Osteocyte (in vitro differentiated cells): Measurements from ENCODE around the gene PRR12. TPM values are rescaled to one million over a fixed set of nuclear protein-coding genes. Genes with fewer than 3 reads are reported as not detected.

ENCODE experiments used
- DNase-seq: peaks from one replicate; pipeline ENCODE4 v3.0.0; 2021; ENCODE audit warnings: mixed read lengths; ENCODE audit not compliant: unreplicated experiment; ENCODE audit errors: extremely low spot score
- H3K27ac Mint-ChIP-seq: one replicate; pipeline ENCODE4 v1.8.0; 2021; ENCODE audit warnings: mild to moderate bottlenecking, mixed read lengths; ENCODE audit not compliant: unreplicated experiment
- H3K27me3 Mint-ChIP-seq: one replicate; pipeline ENCODE4 v1.8.0; 2021; ENCODE audit warnings: mixed read lengths; ENCODE audit not compliant: unreplicated experiment
- H3K36me3 Mint-ChIP-seq: one replicate; pipeline ENCODE4 v1.8.0; 2021; ENCODE audit warnings: mixed read lengths; ENCODE audit not compliant: unreplicated experiment
- H3K4me1 Mint-ChIP-seq: one replicate; pipeline ENCODE4 v1.8.0; 2021; ENCODE audit warnings: mixed read lengths; ENCODE audit not compliant: unreplicated experiment
- H3K4me3 Mint-ChIP-seq: one replicate; pipeline ENCODE4 v1.8.0; 2021; ENCODE audit warnings: mild to moderate bottlenecking, moderate library complexity, mixed read lengths; ENCODE audit not compliant: unreplicated experiment
- H3K9me3 Mint-ChIP-seq: one replicate; pipeline ENCODE4 v1.8.0; 2021; ENCODE audit warnings: mixed read lengths; ENCODE audit not compliant: unreplicated experiment
- total RNA-seq: library from RNA; stranded (reverse); gene quantifications from 2 replicates; pipeline ENCODE4 v1.2.1, GENCODE V29; 2021
- TF ChIP-seq, protein P1 (sequence below): fragments of 200-600 bp; sonication (generic); IDR thresholded peaks from 2 replicates; pipeline ENCODE4 v1.5.0; 2021; ENCODE audit warnings: antibody characterized with exemption, mild to moderate bottlenecking, moderate library complexity

PRR12 gene
- total RNA-seq, 1 donor from 2014 or later, result 31.6 TPM

DNA sequence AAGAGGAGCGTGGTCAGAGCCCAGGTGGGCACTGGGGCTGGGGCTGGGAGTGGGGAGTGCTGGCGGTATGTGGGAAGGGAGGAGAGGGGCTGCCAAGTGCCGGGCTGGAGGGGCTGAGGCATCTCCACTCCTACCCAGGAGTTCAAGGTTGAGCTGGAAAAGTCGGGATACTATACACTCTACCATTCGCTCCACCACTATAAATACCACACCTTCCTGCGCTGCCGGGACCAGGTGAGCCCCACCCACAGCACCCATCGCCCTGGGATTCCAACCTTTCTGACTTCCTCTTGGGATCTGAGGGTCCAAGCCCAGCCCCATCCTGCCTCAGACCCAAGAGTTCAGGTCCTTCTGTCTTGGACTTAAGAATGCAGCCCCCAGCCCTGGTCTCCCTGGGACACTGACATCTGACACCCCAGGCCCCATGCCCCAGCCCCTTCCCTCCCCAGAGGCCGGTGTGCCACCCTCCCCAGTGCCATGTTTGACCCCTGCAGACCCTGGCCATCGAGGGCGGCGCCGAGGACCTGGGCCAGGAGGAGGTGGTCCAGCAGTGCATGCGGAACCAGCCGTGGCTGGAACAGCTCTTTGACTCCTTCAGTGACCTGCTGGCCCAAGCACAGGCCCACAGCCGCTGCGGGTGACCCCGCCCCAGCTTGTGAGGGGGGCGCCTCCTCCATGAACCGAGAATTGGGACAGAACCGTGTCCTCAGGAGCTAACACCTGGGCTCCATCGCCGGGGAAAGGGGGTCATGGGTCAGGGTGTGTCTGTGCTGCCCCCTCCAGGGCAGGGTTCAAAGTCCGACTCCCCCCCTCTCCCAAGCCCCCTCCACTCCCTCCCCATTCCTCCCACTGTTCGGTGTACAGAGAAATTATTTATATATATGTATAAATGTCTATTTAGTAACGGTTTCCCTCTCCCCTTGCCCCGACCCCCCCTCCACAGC, 34.3 kb downstream of the PRR12 start:
- Mint-ChIP-seq H3K4me3 (no peak overlapping the region), H3K27me3 (no peaks in the 10 kb centered on the region), H3K9me3 (no peaks in the 10 kb centered on the region), H3K4me1 (peaks cover 2% of the 10 kb centered on the region), H3K36me3 (peaks cover 13% of the 10 kb centered on the region), H3K27ac (no peak overlapping the region)
- no peak for DNase-seq
- TF ChIP-seq, protein P1, sequence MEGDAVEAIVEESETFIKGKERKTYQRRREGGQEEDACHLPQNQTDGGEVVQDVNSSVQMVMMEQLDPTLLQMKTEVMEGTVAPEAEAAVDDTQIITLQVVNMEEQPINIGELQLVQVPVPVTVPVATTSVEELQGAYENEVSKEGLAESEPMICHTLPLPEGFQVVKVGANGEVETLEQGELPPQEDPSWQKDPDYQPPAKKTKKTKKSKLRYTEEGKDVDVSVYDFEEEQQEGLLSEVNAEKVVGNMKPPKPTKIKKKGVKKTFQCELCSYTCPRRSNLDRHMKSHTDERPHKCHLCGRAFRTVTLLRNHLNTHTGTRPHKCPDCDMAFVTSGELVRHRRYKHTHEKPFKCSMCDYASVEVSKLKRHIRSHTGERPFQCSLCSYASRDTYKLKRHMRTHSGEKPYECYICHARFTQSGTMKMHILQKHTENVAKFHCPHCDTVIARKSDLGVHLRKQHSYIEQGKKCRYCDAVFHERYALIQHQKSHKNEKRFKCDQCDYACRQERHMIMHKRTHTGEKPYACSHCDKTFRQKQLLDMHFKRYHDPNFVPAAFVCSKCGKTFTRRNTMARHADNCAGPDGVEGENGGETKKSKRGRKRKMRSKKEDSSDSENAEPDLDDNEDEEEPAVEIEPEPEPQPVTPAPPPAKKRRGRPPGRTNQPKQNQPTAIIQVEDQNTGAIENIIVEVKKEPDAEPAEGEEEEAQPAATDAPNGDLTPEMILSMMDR, result no peak

DNA sequence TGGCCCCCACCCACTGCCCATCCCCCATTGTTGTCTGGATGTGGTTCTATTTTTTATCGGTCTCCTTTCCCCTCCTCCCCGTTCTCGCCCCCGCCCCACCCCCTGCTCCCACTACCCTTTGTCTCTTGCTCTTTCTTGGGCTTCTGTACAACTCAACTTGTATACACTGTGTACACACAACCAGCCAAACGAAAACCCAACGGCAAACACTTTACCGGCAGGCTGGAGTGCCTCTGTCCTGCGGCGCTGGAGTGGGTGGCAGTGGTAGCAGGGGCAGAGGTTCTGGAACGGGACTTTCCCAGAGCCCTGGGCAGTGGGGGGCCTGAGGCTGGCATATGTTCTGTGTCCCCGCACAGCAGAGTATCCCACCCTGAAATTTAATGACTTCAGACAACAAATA, 35.2 kb downstream of the PRR12 start:
- Mint-ChIP-seq H3K4me1 (peaks cover 10% of the 10 kb centered on the region), H3K4me3 (no peak overlapping the region), H3K27ac (no peak overlapping the region), H3K27me3 (no peaks in the 10 kb centered on the region), H3K9me3 (no peaks in the 10 kb centered on the region), H3K36me3 (peaks cover 13% of the 10 kb centered on the region)
- no peak for DNase-seq
- TF ChIP-seq, protein P1, result no peak

DNA sequence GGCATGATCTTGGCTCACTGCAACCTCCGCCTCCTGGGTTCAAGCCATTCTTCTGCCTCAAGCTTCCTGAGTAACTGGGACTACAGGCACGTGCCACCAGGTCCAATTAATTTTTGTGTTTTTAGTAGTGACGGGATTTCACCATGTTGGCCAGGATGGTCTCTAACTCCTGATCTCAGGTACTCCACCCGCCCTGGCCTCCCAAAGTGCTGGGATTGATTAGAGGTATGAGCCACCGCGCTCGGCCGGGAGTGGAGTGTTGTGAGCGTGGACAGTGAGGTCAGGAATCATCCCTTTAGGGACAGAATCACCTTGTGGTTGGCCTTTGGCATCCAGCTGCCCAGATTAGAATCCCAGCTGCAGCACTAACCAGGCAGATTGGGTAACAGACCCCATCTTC, 38.7 kb downstream of the PRR12 start:
- peaks cover 13% of the 10 kb centered on the region for H3K4me1 Mint-ChIP-seq
- H3K27ac Mint-ChIP-seq, result peak overlapping the region; percentile 35
- no peaks in the 10 kb centered on the region for H3K27me3 Mint-ChIP-seq
- TF ChIP-seq, protein P1, result no peak
- H3K36me3 Mint-ChIP-seq, result peaks cover 5% of the 10 kb centered on the region
- H3K9me3 Mint-ChIP-seq, result no peaks in the 10 kb centered on the region
- H3K4me3 Mint-ChIP-seq, result no peak overlapping the region
- no peak for DNase-seq

DNA sequence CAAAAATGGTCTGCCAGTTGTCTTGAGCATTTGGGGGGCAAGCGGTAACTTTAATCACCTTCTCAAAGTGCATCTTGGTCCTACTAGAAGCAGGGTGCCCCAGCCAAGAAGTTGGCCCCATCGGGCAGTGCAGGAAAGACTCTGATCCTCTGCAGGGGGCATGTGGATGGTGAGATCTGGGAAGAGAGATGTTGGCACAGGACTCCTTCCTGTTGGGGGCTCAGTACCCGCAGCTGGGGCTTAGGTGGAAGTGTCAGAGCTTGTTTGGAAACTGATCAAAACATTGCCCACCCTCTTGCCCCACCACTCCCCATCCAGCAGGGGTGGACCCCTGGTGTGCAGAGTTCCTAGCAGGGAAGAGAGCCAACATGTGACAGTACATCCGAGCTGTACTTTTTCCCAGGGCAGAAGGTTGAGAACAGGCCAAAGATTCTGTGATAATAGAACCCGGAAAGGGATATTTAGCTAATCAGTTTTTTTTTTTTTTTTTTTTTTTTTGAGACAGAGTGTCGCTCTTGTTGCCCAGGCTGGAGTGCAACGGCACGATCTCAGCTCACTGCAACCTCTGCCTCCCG, 40.1 kb downstream of the PRR12 start:
- TF ChIP-seq, protein P1, result no peak
- Mint-ChIP-seq H3K27me3 (no peaks in the 10 kb centered on the region), H3K4me1 (peaks cover 25% of the 10 kb centered on the region), H3K27ac (peak overlapping the region; percentile 78), H3K9me3 (no peaks in the 10 kb centered on the region), H3K36me3 (peaks cover 6% of the 10 kb centered on the region), H3K4me3 (no peak overlapping the region)
- no peak for DNase-seq

DNA sequence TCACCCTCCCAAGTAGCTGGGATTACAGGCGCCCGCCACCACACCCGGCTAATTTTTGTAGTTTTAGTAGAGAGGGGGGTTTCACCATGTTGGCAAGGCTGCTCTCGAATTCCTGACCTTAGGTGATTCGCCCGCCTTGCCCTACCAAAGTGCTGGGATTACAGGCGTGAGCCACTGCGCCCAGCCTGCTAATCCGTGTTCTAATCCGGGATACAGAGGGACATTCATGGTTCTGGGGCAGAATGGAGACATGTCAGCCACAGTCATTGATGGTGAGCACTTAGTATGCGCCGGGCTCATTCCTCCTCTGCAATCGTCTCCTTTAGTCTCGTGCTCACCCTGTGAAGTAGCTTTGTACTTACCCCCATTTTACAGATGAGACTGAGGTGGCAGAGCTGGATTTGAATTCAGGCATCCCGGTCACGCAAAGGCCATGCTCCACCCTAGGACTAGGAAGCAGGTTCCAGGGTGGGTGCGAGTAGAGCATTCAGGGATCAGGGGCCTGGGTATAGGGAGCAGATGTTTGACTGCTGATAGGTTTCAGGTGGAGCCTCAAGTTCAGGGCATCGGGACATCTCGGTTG, 40.7 kb downstream of the PRR12 start:
- no peak for DNase-seq
- H3K36me3 Mint-ChIP-seq, result peaks cover 6% of the 10 kb centered on the region
- H3K27me3 Mint-ChIP-seq, result no peaks in the 10 kb centered on the region
- H3K4me1 Mint-ChIP-seq, result peaks cover 29% of the 10 kb centered on the region
- H3K4me3 Mint-ChIP-seq, result no peak overlapping the region
- H3K27ac Mint-ChIP-seq, result peak overlapping the region; percentile 47
- H3K9me3 Mint-ChIP-seq, result no peaks in the 10 kb centered on the region
- TF ChIP-seq, protein P1, result no peak
